ENCODE data around the gene PCAT6. TPM values are rescaled to one million over a fixed set of nuclear protein-coding genes. Genes with fewer than 3 reads are reported as not detected.

The PCAT6 gene
- total RNA-seq, 1 donor from 2014 or later: not detected

- DNase-seq (ENCODE audit: low read depth) (no peak), FAIRE-seq (no peak)
- TF ChIP-seq, protein P1, sequence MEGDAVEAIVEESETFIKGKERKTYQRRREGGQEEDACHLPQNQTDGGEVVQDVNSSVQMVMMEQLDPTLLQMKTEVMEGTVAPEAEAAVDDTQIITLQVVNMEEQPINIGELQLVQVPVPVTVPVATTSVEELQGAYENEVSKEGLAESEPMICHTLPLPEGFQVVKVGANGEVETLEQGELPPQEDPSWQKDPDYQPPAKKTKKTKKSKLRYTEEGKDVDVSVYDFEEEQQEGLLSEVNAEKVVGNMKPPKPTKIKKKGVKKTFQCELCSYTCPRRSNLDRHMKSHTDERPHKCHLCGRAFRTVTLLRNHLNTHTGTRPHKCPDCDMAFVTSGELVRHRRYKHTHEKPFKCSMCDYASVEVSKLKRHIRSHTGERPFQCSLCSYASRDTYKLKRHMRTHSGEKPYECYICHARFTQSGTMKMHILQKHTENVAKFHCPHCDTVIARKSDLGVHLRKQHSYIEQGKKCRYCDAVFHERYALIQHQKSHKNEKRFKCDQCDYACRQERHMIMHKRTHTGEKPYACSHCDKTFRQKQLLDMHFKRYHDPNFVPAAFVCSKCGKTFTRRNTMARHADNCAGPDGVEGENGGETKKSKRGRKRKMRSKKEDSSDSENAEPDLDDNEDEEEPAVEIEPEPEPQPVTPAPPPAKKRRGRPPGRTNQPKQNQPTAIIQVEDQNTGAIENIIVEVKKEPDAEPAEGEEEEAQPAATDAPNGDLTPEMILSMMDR (IDR thresholded peaks at IDR 0.05; ENCODE audit: insufficient read depth, low read length, severe bottlenecking): no peak
- H3K27me3 ChIP-seq (ENCODE audit: control insufficient read depth, insufficient read depth, low read length): no peaks in the 10 kb centered on the region
- no peaks in the 10 kb centered on the region for H3K36me3 ChIP-seq (ENCODE audit: control insufficient read depth, insufficient read depth, low read length)
- H3K4me3 ChIP-seq (ENCODE audit: low read depth, low read length): no peak overlapping the region
Observed at GRCh38 chr1:202809597-202810159, 1.1 kb upstream of the PCAT6 start.

DNA sequence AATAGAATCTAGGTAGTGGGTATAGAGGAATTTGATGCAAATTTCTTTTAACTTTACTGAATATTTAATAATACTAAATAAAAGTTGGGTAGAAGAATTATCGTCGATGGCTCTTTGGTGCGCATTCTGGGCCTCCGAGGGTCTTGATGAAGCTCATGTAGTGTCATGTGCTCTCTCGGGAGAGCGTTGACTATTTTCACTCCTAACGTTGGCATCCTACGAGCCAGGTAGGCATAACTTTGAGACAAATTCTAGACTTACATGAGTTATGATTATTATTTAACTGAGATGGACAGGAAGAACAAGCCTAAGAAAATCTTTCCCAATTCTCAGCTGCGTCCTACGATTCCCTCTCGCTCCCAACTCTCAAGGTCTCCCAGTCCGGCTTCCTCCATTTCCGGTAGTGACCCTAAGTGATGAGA is 550 bp upstream of the PCAT6 start:
- no peak for DNase-seq (ENCODE audit: low read depth)
- FAIRE-seq: no peak
- H3K36me3 ChIP-seq (ENCODE audit: control insufficient read depth, insufficient read depth, low read length): no peaks in the 10 kb centered on the region
- peak overlapping the region; percentile 53 for H3K4me3 ChIP-seq (ENCODE audit: low read depth, low read length)
- TF ChIP-seq, protein P1 (IDR thresholded peaks at IDR 0.05; ENCODE audit: insufficient read depth, low read length, severe bottlenecking): no peak
- H3K27me3 ChIP-seq (ENCODE audit: control insufficient read depth, insufficient read depth, low read length): no peaks in the 10 kb centered on the region

DNA sequence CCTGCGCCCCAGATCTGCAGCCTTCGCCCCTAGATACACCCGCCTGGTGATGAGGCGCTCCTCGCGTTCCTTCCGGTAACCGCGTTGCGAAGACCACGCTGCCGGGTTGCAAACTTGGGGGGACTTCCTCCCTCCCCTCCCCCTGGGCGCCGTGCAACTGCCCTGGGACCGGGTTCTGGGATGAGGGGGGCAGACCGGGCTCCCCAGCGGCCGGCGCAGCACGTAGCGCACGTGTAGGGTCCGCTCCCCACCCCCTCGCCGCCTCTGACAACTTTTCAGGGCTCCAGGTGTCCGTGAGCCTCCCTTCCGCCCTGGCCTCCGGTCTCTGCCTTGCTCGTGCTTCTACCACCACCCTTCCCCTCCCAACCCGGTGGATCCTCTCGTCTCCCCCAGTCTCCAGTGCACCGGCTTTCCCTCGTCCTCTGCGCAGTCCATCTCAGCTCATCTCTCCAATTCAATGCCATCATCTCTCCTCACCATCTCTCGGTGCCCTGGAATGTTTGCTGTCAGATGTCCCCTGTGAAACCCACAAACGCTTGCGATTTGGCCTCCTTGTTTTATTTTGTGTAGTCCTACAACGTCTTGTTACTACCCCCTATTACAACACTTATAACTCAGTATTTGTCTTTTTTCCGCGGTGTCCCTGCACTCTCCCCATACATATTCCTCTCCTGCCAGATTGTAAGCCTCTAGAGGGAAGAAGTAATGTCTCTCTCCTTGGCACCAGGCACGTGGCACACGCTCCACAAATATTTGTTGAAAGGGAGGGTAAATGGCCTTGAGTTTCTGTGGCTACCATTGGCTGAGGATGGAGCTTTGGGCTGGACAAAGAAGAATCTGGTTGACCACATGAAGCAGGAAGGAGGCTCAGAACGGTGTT is 782 bp downstream of the PCAT6 start:
- no peak for FAIRE-seq
- H3K27me3 ChIP-seq (ENCODE audit: control insufficient read depth, insufficient read depth, low read length): no peaks in the 10 kb centered on the region
- H3K36me3 ChIP-seq (ENCODE audit: control insufficient read depth, insufficient read depth, low read length): no peaks in the 10 kb centered on the region
- DNase-seq (ENCODE audit: low read depth): peak; percentile 14
- TF ChIP-seq, protein P1 (IDR thresholded peaks at IDR 0.05; ENCODE audit: insufficient read depth, low read length, severe bottlenecking): no peak
- H3K4me3 ChIP-seq (ENCODE audit: low read depth, low read length): peak overlapping the region; percentile 53

- no peak overlapping the region for H3K4me3 ChIP-seq (ENCODE audit: low read depth, low read length)
- TF ChIP-seq, protein P1 (IDR thresholded peaks at IDR 0.05; ENCODE audit: insufficient read depth, low read length, severe bottlenecking): no peak
- no peaks in the 10 kb centered on the region for H3K27me3 ChIP-seq (ENCODE audit: control insufficient read depth, insufficient read depth, low read length)
- no peaks in the 10 kb centered on the region for H3K36me3 ChIP-seq (ENCODE audit: control insufficient read depth, insufficient read depth, low read length)
- peak; percentile 43 for DNase-seq (ENCODE audit: low read depth)
- FAIRE-seq: no peak
Observed at GRCh38 chr1:202812176-202813026, 1.6 kb downstream of the PCAT6 start.

GRCh38 chr1:202815120-202815519 is 4.4 kb downstream of the PCAT6 start:
- H3K27me3 ChIP-seq (ENCODE audit: control insufficient read depth, insufficient read depth, low read length): peaks cover 1% of the 10 kb centered on the region
- peak; percentile 41 for DNase-seq (ENCODE audit: low read depth)
- no peaks in the 10 kb centered on the region for H3K36me3 ChIP-seq (ENCODE audit: control insufficient read depth, insufficient read depth, low read length)
- no peak overlapping the region for H3K4me3 ChIP-seq (ENCODE audit: low read depth, low read length)
- FAIRE-seq: no peak
- TF ChIP-seq, protein P1 (IDR thresholded peaks at IDR 0.05; ENCODE audit: insufficient read depth, low read length, severe bottlenecking): no peak
